Measurements from ENCODE around the gene KRT34. TPM values are rescaled to one million over a fixed set of nuclear protein-coding genes. Genes with fewer than 3 reads are reported as not detected.
"Not testable (repeated sequence)": the region's sequence is repeated elsewhere in the genome, so short reads cannot be mapped to it uniquely, and the experiment has no call there.

The KRT34 gene
- not detected for total RNA-seq
- not detected for polyA plus RNA-seq (2013, experiment 1 of 2)
- not detected for polyA plus RNA-seq (2013, experiment 2 of 2)
- total RNA-seq: 0 to 0.08 (median 0) reads per million in 172 experiments

GRCh38 chr17:41381943-41382342, at the start of gene KRT34:
Gene KRT34, minus strand, starts transcription at chr17:41382306. Its CDS starts 60 bp downstream, at chr17:41382246.
- H3K27ac Mint-ChIP-seq; H3K36me3 Mint-ChIP-seq (ENCODE audit: low read depth); H3K4me3 Mint-ChIP-seq; H3K27ac ChIP-seq (ENCODE audit: low read depth in 1 of 2, low read length in 2 of 2); H3K36me3 ChIP-seq (ENCODE audit: insufficient read depth, low read length); H3K9me3 Mint-ChIP-seq; ATAC-seq (ENCODE audit: poor library complexity); POLR2A ChIA-PET; H3K27me3 Mint-ChIP-seq; H3K27me3 ChIP-seq (ENCODE audit: control insufficient read depth in 1 of 2, insufficient read depth in 2 of 2, low read length in 2 of 2); H3K9me3 ChIP-seq (ENCODE audit: control insufficient read depth in 1 of 2, insufficient read depth in 1 of 2, low read length in 2 of 2); CTCF ChIA-PET; H3K4me3 ChIP-seq (ENCODE audit: low read length); intact Hi-C loops (cut with DNase I, micrococcal nuclease); H3K4me1 ChIP-seq (ENCODE audit: insufficient read depth, low read length); DNase-seq: not testable (repeated sequence)
- peaks cover 21% of the 10 kb centered on the region for H3K4me1 Mint-ChIP-seq (ENCODE audit: low read depth)

GRCh38 chr17:41430376-41430775, 48.3 kb upstream of the KRT34 start:
- DNase-seq; H3K4me1 ChIP-seq (ENCODE audit: insufficient read depth, low read length); ATAC-seq (ENCODE audit: poor library complexity); H3K4me3 Mint-ChIP-seq; H3K4me3 ChIP-seq (ENCODE audit: low read length); H3K36me3 Mint-ChIP-seq (ENCODE audit: low read depth); H3K9me3 Mint-ChIP-seq; H3K4me1 Mint-ChIP-seq (ENCODE audit: low read depth); H3K27ac Mint-ChIP-seq; H3K36me3 ChIP-seq (ENCODE audit: insufficient read depth, low read length); H3K27ac ChIP-seq (ENCODE audit: low read depth in 1 of 2, low read length in 2 of 2); H3K27me3 Mint-ChIP-seq; H3K27me3 ChIP-seq (ENCODE audit: control insufficient read depth in 1 of 2, insufficient read depth in 2 of 2, low read length in 2 of 2); intact Hi-C loops (cut with DNase I, micrococcal nuclease); H3K9me3 ChIP-seq (ENCODE audit: control insufficient read depth in 1 of 2, insufficient read depth in 1 of 2, low read length in 2 of 2); CTCF ChIA-PET; POLR2A ChIA-PET: not testable (repeated sequence)

GRCh38 chr17:41429667-41430066, 47.6 kb upstream of the KRT34 start:
- no peaks in the 10 kb centered on the region for H3K36me3 ChIP-seq (ENCODE audit: insufficient read depth, low read length)
- no peaks in the 10 kb centered on the region for H3K9me3 ChIP-seq (ENCODE audit: control insufficient read depth in 1 of 2, insufficient read depth in 1 of 2, low read length in 2 of 2)
- H3K27ac Mint-ChIP-seq: no peak overlapping the region
- H3K4me1 Mint-ChIP-seq (ENCODE audit: low read depth): peaks cover 5% of the 10 kb centered on the region
- ATAC-seq (ENCODE audit: poor library complexity) (no peak), DNase-seq (no peak)
- no peak overlapping the region for H3K4me3 Mint-ChIP-seq
- TF ChIP-seq CTCF (IDR thresholded peaks at IDR 0.05): no peak
- H3K27me3 Mint-ChIP-seq: peaks cover 5% of the 10 kb centered on the region
- H3K4me3 ChIP-seq (ENCODE audit: low read length): no peak overlapping the region
- H3K4me1 ChIP-seq (ENCODE audit: insufficient read depth, low read length): no peaks in the 10 kb centered on the region
- intact Hi-C loops (cut with DNase I, micrococcal nuclease): no loop called here
- ChIA-PET POLR2A (no interaction called here), CTCF (no interaction called here)
- H3K27ac ChIP-seq (ENCODE audit: low read depth in 1 of 2, low read length in 2 of 2): no peak overlapping the region
- H3K27me3 ChIP-seq (ENCODE audit: control insufficient read depth in 1 of 2, insufficient read depth in 2 of 2, low read length in 2 of 2): no peaks in the 10 kb centered on the region
- H3K9me3 Mint-ChIP-seq: no peaks in the 10 kb centered on the region
- no peaks in the 10 kb centered on the region for H3K36me3 Mint-ChIP-seq (ENCODE audit: low read depth)

- Histone ChIP-seq H3K27ac (ENCODE audit: low read depth in 1 of 2, low read length in 2 of 2) (no peak overlapping the region), H3K4me3 (ENCODE audit: low read length) (no peak overlapping the region), H3K36me3 (ENCODE audit: insufficient read depth, low read length) (no peaks in the 10 kb centered on the region), H3K4me1 (ENCODE audit: insufficient read depth, low read length) (no peaks in the 10 kb centered on the region), H3K27me3 (ENCODE audit: control insufficient read depth in 1 of 2, insufficient read depth in 2 of 2, low read length in 2 of 2) (no peaks in the 10 kb centered on the region), H3K9me3 (ENCODE audit: control insufficient read depth in 1 of 2, insufficient read depth in 1 of 2, low read length in 2 of 2) (peaks cover 0 to 5% of the 10 kb centered on the region in 2 experiments)
- POLR2A ChIA-PET: no interaction called here
- no peak for TF ChIP-seq CTCF (IDR thresholded peaks at IDR 0.05)
- intact Hi-C loops (cut with DNase I, micrococcal nuclease): no loop called here
- Mint-ChIP-seq H3K27ac (no peak overlapping the region), H3K36me3 (ENCODE audit: low read depth) (no peaks in the 10 kb centered on the region), H3K4me1 (ENCODE audit: low read depth) (no peaks in the 10 kb centered on the region), H3K9me3 (no peaks in the 10 kb centered on the region), H3K4me3 (no peak overlapping the region), H3K27me3 (peaks cover 5% of the 10 kb centered on the region)
- DNase-seq: no peak
- ATAC-seq (ENCODE audit: poor library complexity): no peak
- CTCF ChIA-PET: no interaction called here
Measured at GRCh38 chr17:41428591-41429291, 46.6 kb upstream of the KRT34 start.

Measured in CD4-positive, alpha-beta T cell (primary cell).